GM23338 (cell line): ENCODE measurements around the gene VWA5A. TPM values are rescaled to one million over a fixed set of nuclear protein-coding genes. Genes with fewer than 3 reads are reported as not detected.

Source experiments
- ATAC-seq: fragments of 200-7000 bp; cut with Tn5 transposase; 3 replicates; pipeline ENCODE4 v1.9.1; 2020
- DNase-seq: peaks from one replicate; pipeline ENCODE4 v3.0.0-alpha.2; 2015; ENCODE audit warnings: low spot score
- H2AFZ ChIP-seq: fragments of 200-600 bp; sonication (generic); 2 replicates; pipeline ENCODE4 v1.8.0; 2016; ENCODE audit warnings: antibody characterized with exemption, mild to moderate bottlenecking, moderate library complexity
- H3F3A ChIP-seq: fragments of 200-600 bp; sonication (generic); replicated peaks from 2 replicates; pipeline ENCODE4 v1.8.0; 2017; ENCODE audit warnings: antibody characterized with exemption, mixed run types, low read depth
- H3K27ac ChIP-seq: fragments of 200-600 bp; sonication (generic); 2 replicates; pipeline ENCODE4 v1.6.1; 2016; ENCODE audit warnings: low read depth
- H3K27me3 ChIP-seq: fragments of 200-600 bp; sonication (generic); 2 replicates; pipeline ENCODE4 v1.8.0; 2016; ENCODE audit warnings: mild to moderate bottlenecking, mixed run types, moderate library complexity; ENCODE audit not compliant: insufficient read depth
- H3K36me3 ChIP-seq: fragments of 200-600 bp; sonication (generic); 2 replicates; pipeline ENCODE4 v1.8.0; 2016; ENCODE audit warnings: mild to moderate bottlenecking; ENCODE audit not compliant: insufficient read depth
- H3K4me1 ChIP-seq: fragments of 200-600 bp; sonication (generic); 2 replicates; pipeline ENCODE4 v1.8.0; 2016; ENCODE audit warnings: mild to moderate bottlenecking, moderate library complexity; ENCODE audit not compliant: insufficient read depth
- H3K4me2 ChIP-seq: fragments of 200-600 bp; sonication (generic); 2 replicates; pipeline ENCODE4 v1.7.1; 2017; ENCODE audit warnings: mixed run types
- H3K4me3 ChIP-seq: fragments of 200-600 bp; sonication (generic); 2 replicates; pipeline ENCODE4 v1.6.1; 2016; ENCODE audit warnings: mixed run types
- H3K79me2 ChIP-seq: fragments of 200-600 bp; sonication (generic); replicated peaks from 2 replicates; pipeline ENCODE4 v1.8.0; 2017; ENCODE audit warnings: mild to moderate bottlenecking; ENCODE audit not compliant: insufficient read depth
- H3K9me2 ChIP-seq: fragments of 200-600 bp; sonication (generic); 2 replicates; pipeline ENCODE4 v1.8.0; 2017; ENCODE audit not compliant: insufficient read depth
- H4K20me1 ChIP-seq: fragments of 200-600 bp; sonication (generic); replicated peaks from 2 replicates; pipeline ENCODE4 v1.8.0; 2017; ENCODE audit warnings: mild to moderate bottlenecking; ENCODE audit not compliant: insufficient read depth
- H3K27ac Mint-ChIP-seq: 2 replicates; pipeline ENCODE4 v1.8.0; 2020; ENCODE audit warnings: inconsistent platforms, mild to moderate bottlenecking, moderate library complexity, mixed read lengths
- H3K27me3 Mint-ChIP-seq: 3 replicates; pipeline ENCODE4 v1.8.0; 2022; ENCODE audit warnings: low read depth, mild to moderate bottlenecking, moderate library complexity, mixed read lengths, inconsistent platforms; ENCODE audit not compliant: insufficient read depth, poor library complexity
- H3K36me3 Mint-ChIP-seq: 3 replicates; pipeline ENCODE4 v1.8.0; 2021; ENCODE audit warnings: low read depth, mild to moderate bottlenecking, inconsistent platforms, moderate library complexity, mixed read lengths
- H3K4me1 Mint-ChIP-seq: 3 replicates; pipeline ENCODE4 v1.8.0; 2020; ENCODE audit warnings: mild to moderate bottlenecking, inconsistent platforms, mixed read lengths
- H3K4me3 Mint-ChIP-seq: 3 replicates; pipeline ENCODE4 v1.8.0; 2021; ENCODE audit warnings: moderate library complexity, mild to moderate bottlenecking, inconsistent platforms, mixed read lengths
- H3K9me3 Mint-ChIP-seq: 3 replicates; pipeline ENCODE4 v1.8.0; 2020; ENCODE audit warnings: moderate library complexity, mild to moderate bottlenecking, inconsistent platforms, mixed read lengths
- CREB1 ChIP-seq: fragments of 250-450 bp; sonication (Bioruptor Pico); IDR thresholded peaks from 2 replicates; pipeline ENCODE4 v1.5.0; 2020; ENCODE audit warnings: low read depth, mild to moderate bottlenecking, moderate library complexity
- ETS1 ChIP-seq: IDR thresholded peaks from 2 replicates; pipeline ENCODE4 v1.6.1; 2016; ENCODE audit warnings: antibody characterized with exemption
- EZH2phosphoT487 ChIP-seq: fragments of 200-600 bp; sonication (generic); IDR thresholded peaks from one replicate; pipeline ENCODE4 v1.8.1; 2018; ENCODE audit warnings: antibody characterized with exemption; ENCODE audit not compliant: unreplicated experiment
- JUNB ChIP-seq: IDR thresholded peaks from one replicate; pipeline ENCODE4 v1.6.1; 2016; ENCODE audit warnings: antibody characterized with exemption; ENCODE audit not compliant: unreplicated experiment
- NANOG ChIP-seq: IDR thresholded peaks from 2 replicates; pipeline ENCODE4 v1.6.1; 2016; ENCODE audit warnings: antibody characterized with exemption, borderline replicate concordance
- STAT1 ChIP-seq: IDR thresholded peaks from one replicate; pipeline ENCODE4 v1.6.1; 2016; ENCODE audit warnings: antibody characterized with exemption; ENCODE audit not compliant: unreplicated experiment
- ZNF114 ChIP-seq: fragments of 250-450 bp; sonication (Bioruptor Pico); IDR thresholded peaks from 2 replicates; pipeline ENCODE4 v1.5.0; 2020; ENCODE audit warnings: mild to moderate bottlenecking, moderate library complexity
- ZNF331 ChIP-seq: fragments of 250-450 bp; sonication (Bioruptor Pico); IDR thresholded peaks from 2 replicates; pipeline ENCODE4 v1.5.0; 2020; ENCODE audit warnings: low read depth, mild to moderate bottlenecking, moderate library complexity
- ZNF462 ChIP-seq: fragments of 250-450 bp; sonication (Bioruptor Pico); IDR thresholded peaks from 2 replicates; pipeline ENCODE4 v1.5.0; 2020; ENCODE audit warnings: mild to moderate bottlenecking, moderate library complexity
- polyA plus RNA-seq: library from polyadenylated mRNA; unstranded; fragments of >200 nt; fragmentation: Nextera tagmentation; extraction: Ambion mirVana; gene quantifications from 2 replicates; pipeline ENCODE4 v1.2.1, GENCODE V29; 2016
- total RNA-seq: library from RNA; depleted of rRNA; stranded (reverse); fragments of >200 nt; shearing (Covaris generic); gene quantifications from 2 replicates; pipeline ENCODE4 v1.2.3, GENCODE V29; 2014
- TF ChIP-seq, protein P1 (sequence below): IDR thresholded peaks from one replicate; pipeline ENCODE4 v1.6.1; 2018; ENCODE audit warnings: antibody characterized with exemption; ENCODE audit not compliant: unreplicated experiment

Gene VWA5A
- total and polyA plus RNA-seq, 2 experiments from 2014 or later: 10.0 to 13.5 TPM

- H3K9me3 Mint-ChIP-seq: no peaks in the 10 kb centered on the region
- Histone ChIP-seq H4K20me1 (no peaks in the 10 kb centered on the region; the same call in 1 of the 2 replicates), H3K36me3 (no peaks in the 10 kb centered on the region), H2AFZ (peak overlapping the region; percentile 87), H3K4me3 (peak overlapping the region; percentile 76), H3K27ac (no peak overlapping the region), H3K79me2 (no peaks in the 10 kb centered on the region), H3F3A (no peaks in the 10 kb centered on the region), H3K9me2 (no peaks in the 10 kb centered on the region), H3K4me1 (peaks cover 5% of the 10 kb centered on the region; the same call in 1 of the 2 replicates), H3K27me3 (no peaks in the 10 kb centered on the region), H3K4me2 (peak overlapping the region; percentile 72)
- peaks cover 8% of the 10 kb centered on the region for H3K4me1 Mint-ChIP-seq
- DNase-seq (peak; percentile 60), ATAC-seq (peak; percentile 83)
- H3K27me3 Mint-ChIP-seq: peaks cover 2% of the 10 kb centered on the region
- H3K27ac Mint-ChIP-seq: no peak overlapping the region
- peak overlapping the region; percentile 57; the same call in 2 of the 3 replicates for H3K4me3 Mint-ChIP-seq
- H3K36me3 Mint-ChIP-seq: no peaks in the 10 kb centered on the region; the same call in 2 of the 3 replicates
- TF ChIP-seq ZNF331 (CRISPR knock-in tag): no peak
- no peak for TF ChIP-seq ZNF462 (CRISPR knock-in tag)
- no peak for TF ChIP-seq ZNF114 (CRISPR knock-in tag)
- TF ChIP-seq CREB1 (CRISPR knock-in tag): no peak
- TF ChIP-seq, protein P1, sequence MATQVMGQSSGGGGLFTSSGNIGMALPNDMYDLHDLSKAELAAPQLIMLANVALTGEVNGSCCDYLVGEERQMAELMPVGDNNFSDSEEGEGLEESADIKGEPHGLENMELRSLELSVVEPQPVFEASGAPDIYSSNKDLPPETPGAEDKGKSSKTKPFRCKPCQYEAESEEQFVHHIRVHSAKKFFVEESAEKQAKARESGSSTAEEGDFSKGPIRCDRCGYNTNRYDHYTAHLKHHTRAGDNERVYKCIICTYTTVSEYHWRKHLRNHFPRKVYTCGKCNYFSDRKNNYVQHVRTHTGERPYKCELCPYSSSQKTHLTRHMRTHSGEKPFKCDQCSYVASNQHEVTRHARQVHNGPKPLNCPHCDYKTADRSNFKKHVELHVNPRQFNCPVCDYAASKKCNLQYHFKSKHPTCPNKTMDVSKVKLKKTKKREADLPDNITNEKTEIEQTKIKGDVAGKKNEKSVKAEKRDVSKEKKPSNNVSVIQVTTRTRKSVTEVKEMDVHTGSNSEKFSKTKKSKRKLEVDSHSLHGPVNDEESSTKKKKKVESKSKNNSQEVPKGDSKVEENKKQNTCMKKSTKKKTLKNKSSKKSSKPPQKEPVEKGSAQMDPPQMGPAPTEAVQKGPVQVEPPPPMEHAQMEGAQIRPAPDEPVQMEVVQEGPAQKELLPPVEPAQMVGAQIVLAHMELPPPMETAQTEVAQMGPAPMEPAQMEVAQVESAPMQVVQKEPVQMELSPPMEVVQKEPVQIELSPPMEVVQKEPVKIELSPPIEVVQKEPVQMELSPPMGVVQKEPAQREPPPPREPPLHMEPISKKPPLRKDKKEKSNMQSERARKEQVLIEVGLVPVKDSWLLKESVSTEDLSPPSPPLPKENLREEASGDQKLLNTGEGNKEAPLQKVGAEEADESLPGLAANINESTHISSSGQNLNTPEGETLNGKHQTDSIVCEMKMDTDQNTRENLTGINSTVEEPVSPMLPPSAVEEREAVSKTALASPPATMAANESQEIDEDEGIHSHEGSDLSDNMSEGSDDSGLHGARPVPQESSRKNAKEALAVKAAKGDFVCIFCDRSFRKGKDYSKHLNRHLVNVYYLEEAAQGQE: no peak
- TF ChIP-seq NANOG: no peak
- TF ChIP-seq STAT1: no peak
- TF ChIP-seq ETS1: no peak
- TF ChIP-seq JUNB: no peak
- TF ChIP-seq EZH2phosphoT487: no peak
These were observed 39.2 kb upstream of the VWA5A start for GRCh38 chr11:124075841-124076651.
